Skeletal muscle tissue (tissue), 4 donors: ENCODE measurements around the gene SMURF2. TPM values are rescaled to one million over a fixed set of nuclear protein-coding genes. Genes with fewer than 3 reads are reported as not detected.
"Not testable (repeated sequence)": the region's sequence is repeated elsewhere in the genome, so short reads cannot be mapped to it uniquely, and the experiment has no call there.

Source experiments
- H3K27ac ChIP-seq: one replicate; pipeline ENCODE4 v1.7.0; 2013; ENCODE audit warnings: mild to moderate bottlenecking, low read depth, low read length, inconsistent platforms
- H3K27me3 ChIP-seq, 3 donors: one replicate each; pipeline ENCODE4 v1.7.0; 2013; ENCODE audit warnings: low read length in 3 of 3; ENCODE audit not compliant: control insufficient read depth in 3 of 3, insufficient read depth in 3 of 3
- H3K36me3 ChIP-seq, 3 donors: one replicate each; pipeline ENCODE4 v1.7.0; 2013; ENCODE audit warnings: low read length in 3 of 3; ENCODE audit not compliant: control insufficient read depth in 3 of 3, insufficient read depth in 3 of 3
- H3K4me1 ChIP-seq, 3 donors: one replicate each; pipeline ENCODE4 v1.7.0; 2013; ENCODE audit warnings: low read length in 3 of 3, mild to moderate bottlenecking in 3 of 3; ENCODE audit not compliant: control insufficient read depth in 3 of 3, insufficient read depth in 3 of 3
- H3K4me3 ChIP-seq, 3 donors: one replicate each; pipeline ENCODE4 v1.7.0; 2013; ENCODE audit warnings: low read length in 3 of 3
- H3K9ac ChIP-seq, 3 donors: one replicate each; pipeline ENCODE4 v1.7.0; 2013; ENCODE audit warnings: low read length in 3 of 3, mild to moderate bottlenecking in 3 of 3, moderate library complexity in 2 of 3, low read depth in 1 of 3
- H3K9me3 ChIP-seq, 3 donors: one replicate each; pipeline ENCODE4 v1.7.0; 2013; ENCODE audit warnings: low read length in 3 of 3; ENCODE audit not compliant: control insufficient read depth in 3 of 3
- total RNA-seq: library from RNA; depleted of rRNA; stranded (reverse); fragments of >200 nt; gene quantifications from one replicate; pipeline ENCODE4 v1.2.3, GENCODE V29; 2014
- donor health status: Osteomylitis.

SMURF2 gene
- total RNA-seq, 1 donor from 2014 or later: 32.4 TPM

GRCh38 chr17:64617125-64617780, 44.9 kb downstream of the SMURF2 start:
- Histone ChIP-seq H3K9ac (no peak overlapping the region), H3K9me3 (no peaks in the 10 kb centered on the region), H3K27ac (no peak overlapping the region), H3K4me1 (peaks cover 3 to 10% (median 6%) of the 10 kb centered on the region in 3 donors), H3K36me3 (no peaks in the 10 kb centered on the region), H3K4me3 (no peak overlapping the region), H3K27me3 (no peaks in the 10 kb centered on the region)

DNA sequence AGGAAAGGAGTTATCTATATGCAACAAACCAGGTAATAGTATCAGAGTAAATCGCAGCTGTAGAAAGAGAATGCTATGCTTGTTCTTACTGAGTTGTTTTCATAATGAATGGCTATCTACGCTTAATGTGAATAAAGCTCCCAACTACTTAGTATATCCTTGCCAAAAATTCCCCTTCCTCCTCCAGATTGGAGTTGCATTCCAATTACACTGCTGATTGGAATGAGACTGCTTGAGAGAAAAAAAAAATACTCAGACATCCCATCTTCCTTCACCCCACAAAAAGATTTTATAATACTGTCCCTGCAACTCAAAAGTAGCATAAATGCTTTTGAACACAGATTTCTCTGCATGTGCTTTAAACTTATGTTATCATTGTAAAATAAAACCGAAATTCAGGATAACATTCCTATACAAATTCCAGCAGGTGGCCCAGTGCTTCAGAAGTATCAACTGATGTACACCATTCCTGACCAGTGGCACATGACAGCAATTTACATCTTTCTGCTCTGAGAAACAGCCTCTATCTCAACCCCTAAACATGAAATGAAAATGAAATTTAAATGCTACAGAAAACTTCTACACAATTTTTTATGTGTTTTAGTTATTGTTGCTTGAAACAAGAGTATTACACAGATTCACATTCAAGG, 47.0 kb downstream of the SMURF2 start:
- Histone ChIP-seq H3K4me1 (peaks cover 3 to 10% (median 6%) of the 10 kb centered on the region in 3 donors), H3K9ac (no peak overlapping the region), H3K9me3 (no peaks in the 10 kb centered on the region), H3K27me3 (no peaks in the 10 kb centered on the region), H3K4me3 (no peak overlapping the region), H3K36me3 (no peaks in the 10 kb centered on the region), H3K27ac (no peak overlapping the region)

DNA sequence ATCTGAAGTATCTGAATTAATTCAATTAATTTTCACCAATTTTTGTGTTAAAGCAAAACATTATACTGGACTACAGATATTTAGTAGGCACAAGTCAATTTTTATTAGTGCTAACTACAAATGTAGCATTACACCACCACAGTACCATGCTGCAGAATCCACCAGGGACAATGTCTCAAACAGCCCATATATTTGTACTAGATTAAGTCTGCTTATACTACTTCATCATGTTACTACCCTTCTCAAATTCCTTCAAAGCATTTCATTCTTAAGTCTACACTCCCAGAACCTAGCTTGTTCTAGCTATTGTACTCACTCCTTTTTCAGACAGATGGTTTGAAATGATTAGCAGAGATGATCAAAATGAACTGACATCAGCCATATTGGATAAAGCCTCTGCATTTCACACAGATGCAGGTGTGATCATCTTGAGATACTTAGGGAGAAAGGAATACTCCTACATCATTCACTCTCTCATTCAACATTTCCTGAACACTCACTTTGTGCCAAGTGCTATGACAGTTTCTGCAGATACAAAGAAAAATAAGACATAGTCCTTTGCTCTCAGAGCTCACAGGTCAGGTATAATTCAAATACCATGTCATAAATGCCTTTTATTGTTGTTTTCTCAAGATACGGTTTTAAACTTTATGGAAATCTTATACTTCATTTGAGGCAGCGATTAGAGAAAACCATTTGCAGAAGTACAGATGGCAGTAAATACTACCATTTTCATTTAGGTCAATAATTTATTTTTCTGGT, 47.7 kb downstream of the SMURF2 start:
- Histone ChIP-seq H3K27ac (no peak overlapping the region), H3K27me3 (no peaks in the 10 kb centered on the region), H3K4me1 (peaks cover 3 to 10% (median 6%) of the 10 kb centered on the region in 3 donors), H3K9me3 (no peaks in the 10 kb centered on the region), H3K9ac (no peak overlapping the region), H3K36me3 (no peaks in the 10 kb centered on the region), H3K4me3 (no peak overlapping the region)

DNA sequence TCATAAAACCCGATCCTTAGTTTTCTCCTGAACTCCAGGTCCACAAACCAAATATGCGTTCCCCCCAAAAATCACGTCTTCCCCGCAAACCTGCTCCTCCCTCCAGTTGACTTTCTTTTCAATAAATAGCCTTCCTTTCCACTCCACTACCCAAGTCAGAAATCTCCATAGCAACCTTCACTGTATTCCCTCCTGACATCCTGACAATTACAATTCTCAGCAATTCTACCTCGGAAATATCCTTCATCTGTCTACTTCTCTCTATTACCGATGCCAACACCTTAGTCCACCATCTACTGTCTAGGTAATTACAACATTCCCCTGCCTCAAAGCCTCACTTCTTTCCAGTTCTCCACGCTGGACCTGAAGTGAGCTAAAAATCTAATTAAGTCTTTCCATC, 50.7 kb downstream of the SMURF2 start:
- Histone ChIP-seq H3K9ac (no peak overlapping the region), H3K4me3 (no peak overlapping the region), H3K27ac (no peak overlapping the region), H3K36me3 (no peaks in the 10 kb centered on the region), H3K4me1 (peaks cover 3 to 10% (median 6%) of the 10 kb centered on the region in 3 donors), H3K9me3 (no peaks in the 10 kb centered on the region), H3K27me3 (no peaks in the 10 kb centered on the region)

DNA sequence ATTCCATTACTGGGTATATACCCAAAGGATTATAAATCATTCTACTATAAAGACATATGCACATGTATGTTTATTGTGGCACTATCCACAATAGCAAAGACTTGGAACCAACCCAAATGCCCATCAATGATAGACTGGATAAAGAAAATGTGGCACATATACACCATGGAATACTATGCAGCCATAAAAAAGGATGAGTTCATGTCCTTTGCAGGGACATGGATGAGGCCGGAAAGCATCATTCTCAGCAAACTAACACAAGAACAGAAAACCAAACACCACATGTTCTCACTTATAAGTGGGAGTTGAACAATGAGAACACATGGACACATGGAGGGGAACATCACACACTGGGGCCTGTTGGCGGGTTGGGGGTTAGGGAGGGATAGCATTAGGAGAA, 51.9 kb downstream of the SMURF2 start:
- not testable (repeated sequence) for H3K9me3 ChIP-seq, H3K4me3 ChIP-seq, H3K27me3 ChIP-seq, H3K36me3 ChIP-seq, H3K9ac ChIP-seq, H3K27ac ChIP-seq, H3K4me1 ChIP-seq

DNA sequence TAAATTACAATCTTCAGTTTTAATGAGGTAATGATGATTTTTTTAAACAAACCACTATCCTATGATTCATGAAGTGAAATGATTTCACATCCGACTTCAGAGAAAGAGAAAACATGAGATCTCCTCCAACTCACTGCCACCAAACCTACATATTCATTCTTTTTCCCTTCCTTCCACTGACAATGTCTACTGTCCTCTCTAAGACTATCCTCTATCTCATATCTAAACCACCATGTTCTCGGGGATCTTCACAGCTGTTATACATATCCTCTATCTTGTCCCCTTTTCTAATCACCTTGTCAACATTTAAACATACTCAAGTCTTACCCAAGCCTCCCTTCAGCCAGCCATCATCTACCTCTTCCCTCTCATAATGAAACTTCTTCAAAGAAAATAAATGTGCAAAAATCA, 53.5 kb downstream of the SMURF2 start:
- Histone ChIP-seq H3K9ac (no peak overlapping the region), H3K9me3 (no peaks in the 10 kb centered on the region), H3K27ac (no peak overlapping the region), H3K36me3 (peaks cover 0 to 2% (median 0%) of the 10 kb centered on the region in 3 donors), H3K27me3 (no peaks in the 10 kb centered on the region), H3K4me3 (no peak overlapping the region), H3K4me1 (no peaks in the 10 kb centered on the region)

GRCh38 chr17:64607862-64608565, 54.1 kb downstream of the SMURF2 start:
- H3K27ac ChIP-seq: no peak overlapping the region
- no peak overlapping the region for H3K4me3 ChIP-seq
- H3K4me1 ChIP-seq: no peaks in the 10 kb centered on the region
- no peaks in the 10 kb centered on the region for H3K27me3 ChIP-seq
- peaks cover 0 to 2% (median 0%) of the 10 kb centered on the region in 3 donors for H3K36me3 ChIP-seq
- no peaks in the 10 kb centered on the region for H3K9me3 ChIP-seq
- H3K9ac ChIP-seq: no peak overlapping the region

DNA sequence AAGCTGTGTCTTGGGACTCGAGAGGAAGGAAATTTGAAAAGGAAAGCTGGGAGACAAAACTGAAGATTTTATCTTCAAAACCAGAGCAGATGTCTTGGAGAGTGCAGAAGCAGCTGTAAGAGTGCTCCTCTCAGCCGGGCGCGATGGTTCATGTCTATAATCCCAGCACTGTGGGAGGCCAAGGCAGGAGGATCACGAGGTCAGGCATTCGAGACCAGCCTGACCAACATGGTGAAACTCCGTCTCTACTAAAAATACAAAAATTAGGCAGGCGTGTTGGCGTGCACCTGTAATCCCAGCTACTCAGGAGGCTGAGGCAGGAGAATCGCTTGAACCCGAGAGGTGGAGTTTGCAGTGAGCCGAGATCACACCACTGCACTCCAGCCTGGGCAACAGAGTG, 57.6 kb downstream of the SMURF2 start:
- not testable (repeated sequence) for H3K4me3 ChIP-seq, H3K4me1 ChIP-seq, H3K9me3 ChIP-seq, H3K27ac ChIP-seq, H3K36me3 ChIP-seq, H3K9ac ChIP-seq, H3K27me3 ChIP-seq

DNA sequence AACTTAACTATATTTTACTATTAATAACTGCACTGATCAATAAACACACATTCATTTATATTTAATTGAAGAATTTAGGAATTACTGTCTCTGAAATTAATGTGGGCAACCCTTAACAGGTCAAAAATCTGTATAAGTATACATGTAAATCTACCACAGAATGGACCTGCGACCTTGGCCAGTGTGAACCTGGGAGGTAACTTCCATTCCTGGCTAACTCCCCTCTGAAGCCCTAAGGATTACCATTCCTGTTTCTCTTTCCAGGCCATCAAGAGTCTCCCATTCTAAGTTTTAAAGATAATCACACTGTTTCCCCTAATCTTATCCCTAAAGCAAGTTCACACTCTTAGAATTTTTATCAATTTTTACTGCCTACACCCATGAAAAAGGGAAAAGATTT, 58.1 kb downstream of the SMURF2 start:
- H3K36me3 ChIP-seq: peaks cover 0 to 2% (median 0%) of the 10 kb centered on the region in 3 donors
- no peak overlapping the region for H3K4me3 ChIP-seq
- H3K9me3 ChIP-seq: no peaks in the 10 kb centered on the region
- H3K9ac ChIP-seq: no peak overlapping the region
- no peaks in the 10 kb centered on the region for H3K27me3 ChIP-seq
- H3K27ac ChIP-seq: no peak overlapping the region
- H3K4me1 ChIP-seq: no peaks in the 10 kb centered on the region
